Urinary bladder (tissue), 4 donors: ENCODE data around the gene GNB1. TPM values are rescaled to one million over a fixed set of nuclear protein-coding genes. Genes with fewer than 3 reads are reported as not detected.
"Not testable (repeated sequence)": the region's sequence is repeated elsewhere in the genome, so short reads cannot be mapped to it uniquely, and the experiment has no call there.

ENCODE experiments used
- DNase-seq: peaks from one replicate; pipeline ENCODE4 v3.0.0-alpha.2; 2015; ENCODE audit errors: extremely low spot score
- H3K27ac ChIP-seq: one replicate; pipeline ENCODE4 v1.5.1; 2013; ENCODE audit warnings: low read depth, mild to moderate bottlenecking, moderate library complexity
- H3K36me3 ChIP-seq: one replicate; pipeline ENCODE4 v1.6.1; 2013; ENCODE audit warnings: mild to moderate bottlenecking, moderate library complexity; ENCODE audit not compliant: insufficient read depth
- H3K4me1 ChIP-seq: one replicate; pipeline ENCODE4 v1.6.1; 2013; ENCODE audit warnings: mild to moderate bottlenecking, moderate library complexity; ENCODE audit not compliant: insufficient read depth
- H3K4me3 ChIP-seq: one replicate; pipeline ENCODE4 v1.5.1; 2013; ENCODE audit warnings: low read depth, low read length
- WGBS: extraction: QIAGEN DNeasy Blood & Tissue Kit; methylation state at CpG from one replicate; pipeline ENCODE4 v1.1.7; 2013; 5-methylcytosine and 5-hydroxymethylcytosine counted together
- polyA plus RNA-seq: library from polyadenylated mRNA; stranded (reverse); fragments of 200-250 nt; gene quantifications from one replicate; pipeline ENCODE4 v1.2.3, GENCODE V29; 2013
- total RNA-seq: library from RNA; depleted of rRNA; stranded (reverse); fragments of >200 nt; gene quantifications from one replicate; pipeline ENCODE4 v1.2.3, GENCODE V29; 2014
- donor health status: healthy with polysubstance abuse.
- donor health status: healthy.

GNB1 gene
- 123 TPM for total RNA-seq
- polyA plus RNA-seq: 200 TPM

- Histone ChIP-seq H3K4me1 (peaks cover 2% of the 10 kb centered on the region), H3K36me3 (no peaks in the 10 kb centered on the region), H3K4me3 (peak within 1 kb of the TSS; percentile 97), H3K27ac (peak within 1 kb of the TSS; percentile 99)
- under 1% methylated on average over 130 of the region's 137 CpGs for WGBS
- DNase-seq: peak; percentile 56
These were observed at the start of gene GNB1 for GRCh38 chr1:1890506-1891348. GNB1 (minus strand) TSS chr1:1891087; CDS start chr1:1825453, 65,634 bp downstream.

- 84% methylated on average over 12 of the region's 12 CpGs for WGBS
- H3K4me3 ChIP-seq: no peak overlapping the region
- H3K27ac ChIP-seq: no peak overlapping the region
- DNase-seq: no peak
- H3K36me3 ChIP-seq: no peaks in the 10 kb centered on the region
- no peaks in the 10 kb centered on the region for H3K4me1 ChIP-seq
These were observed 49.2 kb upstream of the GNB1 start for GRCh38 chr1:1940123-1940425.

GRCh38 chr1:1939296-1940122, 48.6 kb upstream of the GNB1 start:
- no peak overlapping the region for H3K4me3 ChIP-seq
- H3K36me3 ChIP-seq: no peaks in the 10 kb centered on the region
- 84% methylated on average over 28 of the region's 28 CpGs for WGBS
- H3K4me1 ChIP-seq: no peaks in the 10 kb centered on the region
- H3K27ac ChIP-seq: no peak overlapping the region
- no peak for DNase-seq

GRCh38 chr1:1938613-1939295, 47.9 kb upstream of the GNB1 start:
- Histone ChIP-seq H3K4me3 (no peak overlapping the region), H3K27ac (no peak overlapping the region), H3K4me1 (no peaks in the 10 kb centered on the region), H3K36me3 (no peaks in the 10 kb centered on the region)
- no peak for DNase-seq
- WGBS: 81% methylated on average over 24 of the region's 24 CpGs

GRCh38 chr1:1938276-1938573, 47.3 kb upstream of the GNB1 start:
- H3K4me1 ChIP-seq: no peaks in the 10 kb centered on the region
- H3K27ac ChIP-seq: no peak overlapping the region
- WGBS: 75% methylated on average over 6 of the region's 6 CpGs
- H3K4me3 ChIP-seq: no peak overlapping the region
- H3K36me3 ChIP-seq: no peaks in the 10 kb centered on the region
- no peak for DNase-seq

- Histone ChIP-seq H3K27ac (no peak overlapping the region), H3K4me3 (no peak overlapping the region), H3K36me3 (no peaks in the 10 kb centered on the region), H3K4me1 (no peaks in the 10 kb centered on the region)
- no peak for DNase-seq
- 68% methylated on average over 16 of the region's 16 CpGs for whole genome bisulfite sequencing
These were observed 46.8 kb upstream of the GNB1 start for GRCh38 chr1:1937549-1938275.

- Histone ChIP-seq H3K4me3 (no peak overlapping the region), H3K36me3 (no peaks in the 10 kb centered on the region), H3K27ac (no peak overlapping the region), H3K4me1 (no peaks in the 10 kb centered on the region)
- 77% methylated on average over 15 of the region's 15 CpGs for WGBS
- DNase-seq: no peak
These were observed 46.2 kb upstream of the GNB1 start for GRCh38 chr1:1937061-1937460.

- H3K27ac ChIP-seq, DNase-seq, H3K36me3 ChIP-seq, H3K4me1 ChIP-seq, H3K4me3 ChIP-seq: not testable (repeated sequence)
- 86% methylated on average over 21 of the region's 21 CpGs for WGBS
These were observed 44.0 kb upstream of the GNB1 start for GRCh38 chr1:1934848-1935247.

- WGBS: 85% methylated on average over 38 of the region's 38 CpGs
- DNase-seq: no peak
- Histone ChIP-seq H3K4me1 (no peaks in the 10 kb centered on the region), H3K4me3 (no peak overlapping the region), H3K36me3 (no peaks in the 10 kb centered on the region), H3K27ac (no peak overlapping the region)
These were observed 39.0 kb upstream of the GNB1 start for GRCh38 chr1:1929639-1930545.

- no peak overlapping the region for H3K27ac ChIP-seq
- whole genome bisulfite sequencing: 78% methylated on average over 10 of the region's 10 CpGs
These were observed 38.3 kb upstream of the GNB1 start for GRCh38 chr1:1929102-1929638.

GRCh38 chr1:1928231-1929101, 37.6 kb upstream of the GNB1 start:
- 79% methylated on average over 32 of the region's 34 CpGs for WGBS
- DNase-seq: no peak
- H3K27ac ChIP-seq: no peak overlapping the region
- H3K4me3 ChIP-seq: no peak overlapping the region
- H3K4me1 ChIP-seq: no peaks in the 10 kb centered on the region
- H3K36me3 ChIP-seq: no peaks in the 10 kb centered on the region

More at GRCh38 chr1:1929102-1929638, 38.3 kb upstream of the GNB1 start:
- Histone ChIP-seq H3K4me1 (no peaks in the 10 kb centered on the region), H3K36me3 (no peaks in the 10 kb centered on the region), H3K4me3 (no peak overlapping the region)
- no peak for DNase-seq

GRCh38 chr1:1927751-1928150, 36.9 kb upstream of the GNB1 start:
- no peak for DNase-seq
- 86% methylated on average over 25 of the region's 25 CpGs for WGBS
- no peak overlapping the region for H3K27ac ChIP-seq
- no peak overlapping the region for H3K4me3 ChIP-seq
- no peaks in the 10 kb centered on the region for H3K4me1 ChIP-seq
- no peaks in the 10 kb centered on the region for H3K36me3 ChIP-seq
